Stimulated activated CD4-positive, alpha-beta T cell treated with anti-CD3 and anti-CD28 coated beads, TNF-alpha, amount 100 ng/mL, for 48 hours (primary cell): ENCODE data around the gene RPS23.

Experiments
- DNase-seq, 3 donors: peaks; one replicate each; pipeline ENCODE4 v3.0.0-alpha.2; 2020; ENCODE audit warnings: low read depth in 3 of 3

Gene RPS23

DNA sequence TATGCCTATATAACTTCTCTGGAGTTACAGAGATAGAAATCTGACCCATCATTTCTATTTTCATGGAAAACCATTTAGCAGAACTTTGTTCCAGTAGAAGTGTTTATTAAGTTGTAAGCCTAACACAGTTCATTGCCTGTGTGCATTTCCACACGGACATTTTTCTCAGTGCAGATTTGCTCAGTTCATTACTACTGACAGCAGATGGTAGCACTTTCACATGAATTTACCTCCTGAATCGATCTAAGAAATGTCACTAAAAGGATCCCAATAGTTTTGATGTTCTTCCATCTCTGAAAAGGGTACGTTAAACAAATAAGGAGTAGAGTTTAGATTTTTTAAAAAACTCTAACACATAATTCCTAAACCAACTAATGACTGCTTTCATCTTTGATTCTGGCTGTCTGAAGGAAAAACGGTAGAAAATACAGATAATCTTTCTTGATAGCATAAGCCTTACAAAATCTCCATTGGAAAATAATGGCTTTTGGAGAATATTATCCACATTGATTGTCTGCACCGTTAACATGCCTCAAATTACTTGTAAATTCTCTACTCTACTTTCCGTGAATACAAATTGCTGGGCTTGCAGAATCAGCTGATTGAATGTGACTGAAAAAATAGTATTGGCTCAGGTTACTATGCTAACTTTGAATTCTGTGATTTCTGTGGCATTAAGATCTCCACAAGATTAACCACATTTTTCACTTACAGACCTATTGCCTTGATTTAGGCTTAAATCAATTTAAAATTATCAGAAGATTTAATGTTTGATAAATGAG is 33.1 kb downstream of the RPS23 start:
- DNase-seq = no peak

DNA sequence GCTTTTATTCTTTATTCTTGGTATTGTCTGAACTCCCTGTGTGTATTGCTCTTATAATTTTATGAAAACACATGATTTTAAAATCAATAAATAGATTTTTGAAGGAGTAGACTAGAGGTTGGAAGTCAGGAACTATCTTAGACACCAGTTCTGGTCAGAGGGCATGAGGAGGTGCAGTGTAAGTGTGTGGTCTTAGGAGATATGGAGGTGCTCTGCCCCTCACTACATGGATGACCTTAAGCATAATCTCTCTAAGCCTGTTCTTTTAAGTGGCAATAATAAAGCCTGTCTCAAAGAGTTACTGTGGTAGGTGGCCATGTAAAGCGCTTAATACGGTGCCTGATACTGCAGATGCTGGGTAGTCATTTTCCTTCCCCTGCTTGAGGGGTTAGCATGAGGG is 34.0 kb downstream of the RPS23 start:
- DNase-seq = no peak

DNA sequence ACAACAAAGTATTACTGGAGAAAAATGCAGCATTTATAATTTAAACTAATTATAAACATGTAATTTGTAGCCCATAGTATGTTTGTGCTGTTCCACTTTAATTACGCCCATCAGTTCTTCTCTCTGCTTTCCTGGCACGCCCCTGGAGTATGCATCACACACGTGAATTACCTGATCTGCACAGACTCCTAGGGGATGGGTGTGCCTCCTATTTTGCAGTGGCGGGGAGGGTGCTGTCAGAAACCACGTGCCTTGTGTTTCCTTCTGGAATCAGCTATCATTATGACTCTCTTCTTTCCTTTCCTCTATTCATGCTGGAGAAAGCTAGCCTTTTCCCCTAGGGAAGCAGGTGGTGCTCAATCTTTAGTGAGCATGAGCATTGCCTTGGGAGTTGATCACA is 43.3 kb downstream of the RPS23 start:
- DNase-seq = no peak

DNA sequence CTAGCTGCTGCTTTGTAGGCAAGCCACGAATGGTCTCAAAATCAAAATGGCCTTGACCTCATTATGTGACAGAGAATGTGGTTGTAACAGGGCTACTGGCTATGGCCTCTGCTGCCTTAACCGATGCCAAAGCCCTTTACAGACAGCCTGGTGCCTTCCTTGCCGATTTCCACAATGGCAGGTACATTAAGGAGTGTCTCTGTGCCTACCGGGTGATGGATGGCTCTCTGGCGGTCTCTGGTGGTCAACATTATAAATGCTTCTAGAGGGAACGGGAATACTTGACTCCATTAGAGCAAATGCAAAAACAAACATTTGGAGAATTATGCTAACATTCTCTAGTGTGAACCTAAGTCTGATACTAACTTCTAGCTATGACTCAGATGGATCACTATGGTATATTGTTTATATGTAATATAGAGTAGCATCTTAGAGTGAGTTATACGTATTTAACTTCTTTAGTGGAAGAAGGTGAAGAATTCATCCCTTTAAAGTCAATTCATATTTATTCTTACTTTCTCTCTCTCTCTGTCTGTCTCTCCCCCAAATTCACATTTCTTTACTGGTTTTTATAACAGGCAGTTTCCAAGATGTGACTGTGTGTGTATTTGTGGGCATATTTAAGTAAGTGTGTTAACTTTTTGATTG is 52.5 kb downstream of the RPS23 start:
- DNase-seq = peak; percentile 26 to 50 (median 38)
